Calu3 (cell line): ENCODE measurements around the gene HIVEP2. TPM values are rescaled to one million over a fixed set of nuclear protein-coding genes. Genes with fewer than 3 reads are reported as not detected.
A peak's percentile ranks its signal among the peaks of the same experiment; 100 is the strongest.

Source experiments
- BruUV-seq: library from RNA; stranded (reverse); fragments of 400-500 nt; replicated peaks from 2 replicates; lab custom pipeline; 2021; lab: Mats Ljungman, UMichigan
- CTCF ChIA-PET: fragments of 300-600 bp; sonication (Branson Sonifier 250); formaldehyde crosslinking; loops from one replicate; lab custom pipeline; 2022; ENCODE audit warnings: antibody characterized with exemption; lab: Charles Lee
- DNase-seq: peaks from one replicate; pipeline ENCODE4 v3.0.0; 2022
- H3K27ac Mint-ChIP-seq: one replicate; pipeline ENCODE4 v1.8.0; 2022; ENCODE audit warnings: mixed read lengths; ENCODE audit not compliant: unreplicated experiment
- H3K27me3 Mint-ChIP-seq: one replicate; pipeline ENCODE4 v1.8.0; 2022; ENCODE audit warnings: mixed read lengths; ENCODE audit not compliant: unreplicated experiment
- H3K36me3 Mint-ChIP-seq: one replicate; pipeline ENCODE4 v1.8.0; 2022; ENCODE audit warnings: mild to moderate bottlenecking, moderate library complexity, mixed read lengths; ENCODE audit not compliant: insufficient read depth, unreplicated experiment
- H3K4me1 Mint-ChIP-seq: one replicate; pipeline ENCODE4 v1.8.0; 2022; ENCODE audit warnings: mild to moderate bottlenecking, low read depth, mixed read lengths; ENCODE audit not compliant: unreplicated experiment
- H3K4me3 Mint-ChIP-seq: one replicate; pipeline ENCODE4 v1.8.0; 2022; ENCODE audit warnings: mild to moderate bottlenecking, low read depth, moderate library complexity, mixed read lengths; ENCODE audit not compliant: unreplicated experiment
- H3K9me3 Mint-ChIP-seq: one replicate; pipeline ENCODE4 v1.8.0; 2022; ENCODE audit warnings: low read depth, mixed read lengths; ENCODE audit not compliant: unreplicated experiment
- intact Hi-C: fragments of 100-400 bp; cut with micrococcal nuclease; formaldehyde crosslinking; loops from one replicate; pipeline ENCODE4 v1.10.0; 2022; ENCODE audit not compliant: unreplicated experiment
- total RNA-seq: library from RNA; stranded (reverse); gene quantifications from 2 replicates; pipeline ENCODE4 v1.2.3, GENCODE V29; 2022
- TF ChIP-seq, protein P1 (sequence below): fragments of 200-600 bp; IDR thresholded peaks from one replicate; pipeline ENCODE4 v1.8.0; 2022; ENCODE audit warnings: antibody characterized with exemption; ENCODE audit not compliant: unreplicated experiment

HIVEP2 gene
- total RNA-seq, 1 experiment from 2014 or later = 18.4 TPM

- no peak overlapping the region for H3K4me3 Mint-ChIP-seq
- CTCF ChIA-PET = no interaction called here
- H3K4me1 Mint-ChIP-seq = peaks cover 22% of the 10 kb centered on the region
- BruUV-seq = no TSS peak
- no peaks in the 10 kb centered on the region for H3K27me3 Mint-ChIP-seq
- H3K27ac Mint-ChIP-seq = peak overlapping the region; percentile 70
- no peak for DNase-seq
- H3K9me3 Mint-ChIP-seq = peaks cover 4% of the 10 kb centered on the region
- intact Hi-C loops = no loop called here
- H3K36me3 Mint-ChIP-seq = peaks cover 5% of the 10 kb centered on the region
- TF ChIP-seq, protein P1, sequence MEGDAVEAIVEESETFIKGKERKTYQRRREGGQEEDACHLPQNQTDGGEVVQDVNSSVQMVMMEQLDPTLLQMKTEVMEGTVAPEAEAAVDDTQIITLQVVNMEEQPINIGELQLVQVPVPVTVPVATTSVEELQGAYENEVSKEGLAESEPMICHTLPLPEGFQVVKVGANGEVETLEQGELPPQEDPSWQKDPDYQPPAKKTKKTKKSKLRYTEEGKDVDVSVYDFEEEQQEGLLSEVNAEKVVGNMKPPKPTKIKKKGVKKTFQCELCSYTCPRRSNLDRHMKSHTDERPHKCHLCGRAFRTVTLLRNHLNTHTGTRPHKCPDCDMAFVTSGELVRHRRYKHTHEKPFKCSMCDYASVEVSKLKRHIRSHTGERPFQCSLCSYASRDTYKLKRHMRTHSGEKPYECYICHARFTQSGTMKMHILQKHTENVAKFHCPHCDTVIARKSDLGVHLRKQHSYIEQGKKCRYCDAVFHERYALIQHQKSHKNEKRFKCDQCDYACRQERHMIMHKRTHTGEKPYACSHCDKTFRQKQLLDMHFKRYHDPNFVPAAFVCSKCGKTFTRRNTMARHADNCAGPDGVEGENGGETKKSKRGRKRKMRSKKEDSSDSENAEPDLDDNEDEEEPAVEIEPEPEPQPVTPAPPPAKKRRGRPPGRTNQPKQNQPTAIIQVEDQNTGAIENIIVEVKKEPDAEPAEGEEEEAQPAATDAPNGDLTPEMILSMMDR = no peak
Observed at GRCh38 chr6:142833798-142834197, 111.2 kb downstream of the HIVEP2 start.

DNA sequence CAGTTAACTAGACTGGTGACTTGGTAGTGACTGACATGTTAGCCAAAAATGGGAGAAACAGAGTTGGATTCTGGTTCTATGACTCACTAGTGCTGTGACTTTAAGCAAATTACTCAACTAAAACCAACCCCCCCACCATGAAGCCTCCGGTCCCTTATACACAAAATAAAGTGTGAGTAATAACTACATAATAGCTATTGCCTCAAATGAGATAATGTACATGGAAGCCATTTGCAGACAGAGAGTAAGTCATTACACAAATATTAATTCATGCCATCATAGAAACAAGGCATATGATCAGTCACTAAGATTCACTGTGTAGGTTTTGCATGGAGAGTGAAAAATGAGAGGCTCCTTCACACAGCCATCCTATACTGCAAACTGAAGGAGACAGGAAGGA is 111.9 kb downstream of the HIVEP2 start:
- Mint-ChIP-seq H3K4me3 (no peak overlapping the region), H3K4me1 (peaks cover 19% of the 10 kb centered on the region), H3K27ac (peak overlapping the region; percentile 70), H3K36me3 (no peaks in the 10 kb centered on the region), H3K27me3 (no peaks in the 10 kb centered on the region), H3K9me3 (peaks cover 4% of the 10 kb centered on the region)
- TF ChIP-seq, protein P1 = no peak
- intact Hi-C loops = no loop called here
- CTCF ChIA-PET = interaction anchor here (0.7 kb wide), 1 partner anchor 1582 kb away, joined by 3 read pairs; no protein-coding TSS in a partner anchor
- BruUV-seq = no TSS peak
- no peak for DNase-seq

DNA sequence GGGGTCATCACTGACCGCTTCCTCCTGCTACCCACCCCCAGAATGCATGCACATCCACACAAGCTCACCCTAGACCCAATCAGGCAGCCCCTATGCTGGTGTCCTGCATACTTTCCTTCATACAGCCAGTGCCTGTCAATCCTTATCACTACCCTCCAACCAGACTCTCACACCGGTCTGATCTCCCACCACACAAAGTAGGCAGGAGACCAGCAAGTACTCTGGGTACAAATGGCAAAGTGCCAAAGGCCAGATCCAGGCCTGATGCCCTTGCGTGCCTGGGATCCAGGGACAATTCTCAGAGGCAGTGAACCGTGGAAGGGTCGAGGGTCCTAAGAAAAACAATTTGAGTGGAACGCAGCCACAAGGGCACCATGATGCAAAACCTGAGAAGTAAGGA is 114.2 kb downstream of the HIVEP2 start:
- Mint-ChIP-seq H3K4me3 (no peak overlapping the region), H3K27ac (no peak overlapping the region), H3K9me3 (peaks cover 4% of the 10 kb centered on the region), H3K36me3 (no peaks in the 10 kb centered on the region), H3K4me1 (peaks cover 32% of the 10 kb centered on the region), H3K27me3 (no peaks in the 10 kb centered on the region)
- TF ChIP-seq, protein P1 = no peak
- intact Hi-C loops = no loop called here
- DNase-seq = no peak
- no TSS peak for BruUV-seq
- CTCF ChIA-PET = no interaction called here

DNA sequence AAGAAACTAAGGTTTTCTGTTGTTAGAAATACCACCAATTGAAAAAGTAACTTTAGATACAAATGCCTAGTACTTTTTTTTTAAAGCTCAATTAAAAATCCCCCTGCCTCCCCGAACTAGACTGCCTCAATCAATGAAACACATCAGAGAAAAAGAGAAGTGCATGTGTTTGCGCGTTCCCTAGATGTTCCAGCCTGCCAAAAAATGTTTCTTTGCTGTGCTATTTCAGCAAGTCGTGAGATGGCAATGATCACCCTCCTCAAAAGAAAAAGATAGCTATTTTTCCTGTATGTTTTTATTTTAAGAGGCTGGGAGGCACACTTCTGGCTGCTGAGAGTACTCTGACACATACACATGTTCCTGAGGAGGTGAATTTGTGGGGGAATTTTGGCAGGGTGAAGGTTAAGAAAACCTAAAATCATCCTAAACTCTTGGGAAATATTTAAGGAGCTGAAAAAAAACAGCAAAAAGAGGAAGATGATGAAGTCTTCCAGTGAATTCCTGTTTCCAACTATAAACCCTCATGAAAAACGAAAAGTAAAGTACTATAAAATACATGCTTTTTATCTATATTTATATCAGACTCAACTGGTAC is 114.8 kb downstream of the HIVEP2 start:
- no TSS peak for BruUV-seq
- Mint-ChIP-seq H3K4me1 (peaks cover 32% of the 10 kb centered on the region), H3K9me3 (peaks cover 4% of the 10 kb centered on the region), H3K27me3 (no peaks in the 10 kb centered on the region), H3K27ac (no peak overlapping the region), H3K4me3 (no peak overlapping the region), H3K36me3 (no peaks in the 10 kb centered on the region)
- TF ChIP-seq, protein P1 = no peak
- intact Hi-C loops = no loop called here
- CTCF ChIA-PET = no interaction called here
- DNase-seq = no peak
